Measurements from ENCODE around the gene ROPN1B.
"Not testable (repeated sequence)": the region's sequence is repeated elsewhere in the genome, so short reads cannot be mapped to it uniquely, and the experiment has no call there.

The ROPN1B gene

GRCh38 chr3:125936891-125937290 is 32.1 kb upstream of the ROPN1B start:
- peaks cover 16% of the 10 kb centered on the region for H3K27me3 Mint-ChIP-seq
- DNase-seq, H3K4me3 Mint-ChIP-seq, H3K4me1 Mint-ChIP-seq, H3K27ac Mint-ChIP-seq, ATAC-seq, H3K9me3 Mint-ChIP-seq: not testable (repeated sequence)

DNA sequence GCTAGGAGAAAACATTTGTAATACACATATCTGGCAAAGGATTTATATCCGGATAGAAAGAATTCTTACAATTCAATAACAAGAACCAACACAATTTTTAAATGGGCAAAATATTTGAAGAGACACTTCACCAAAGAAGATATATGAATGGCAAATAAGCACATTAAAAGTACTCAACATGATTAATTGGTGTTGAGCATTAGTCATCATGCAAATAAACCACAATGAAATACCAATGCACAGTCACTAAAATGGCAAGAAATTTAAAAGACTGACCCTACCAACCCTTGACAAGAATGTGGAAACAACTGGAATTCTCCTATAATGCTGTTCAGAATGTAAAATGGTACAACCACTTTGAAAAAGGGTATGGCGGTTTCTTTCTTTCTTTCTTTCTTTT is 21.2 kb upstream of the ROPN1B start:
- not testable (repeated sequence) for H3K27ac Mint-ChIP-seq, H3K9me3 Mint-ChIP-seq, H3K4me3 Mint-ChIP-seq, H3K4me1 Mint-ChIP-seq, ATAC-seq, DNase-seq
- H3K27me3 Mint-ChIP-seq: peaks cover 47% of the 10 kb centered on the region

DNA sequence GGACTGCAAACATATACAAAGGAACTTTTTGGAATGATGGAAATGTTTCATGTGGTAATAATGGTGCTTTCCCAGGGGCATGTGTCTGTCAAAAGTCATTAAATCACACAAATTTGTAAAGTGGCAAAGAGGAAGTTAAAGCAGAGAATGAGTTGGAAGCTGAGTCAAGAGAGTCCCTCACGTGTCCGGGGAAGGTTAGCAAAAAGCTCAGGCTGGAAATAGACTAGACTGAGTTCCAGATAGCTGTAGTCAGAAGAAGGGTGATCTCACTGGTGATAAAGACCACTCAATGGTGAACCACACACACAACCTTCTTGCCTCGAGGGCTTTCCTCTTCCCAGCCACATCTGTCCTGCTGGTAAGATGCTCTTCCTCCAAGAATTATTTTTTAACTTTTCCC is 20.1 kb upstream of the ROPN1B start:
- not testable (repeated sequence) for H3K9me3 Mint-ChIP-seq, DNase-seq, H3K27ac Mint-ChIP-seq, H3K4me1 Mint-ChIP-seq, H3K4me3 Mint-ChIP-seq
- H3K27me3 Mint-ChIP-seq: peaks cover 54% of the 10 kb centered on the region
- ATAC-seq: peak; percentile 37

- H3K27ac Mint-ChIP-seq, H3K4me3 Mint-ChIP-seq, DNase-seq, H3K4me1 Mint-ChIP-seq, H3K9me3 Mint-ChIP-seq, ATAC-seq: not testable (repeated sequence)
- H3K27me3 Mint-ChIP-seq: peaks cover 50% of the 10 kb centered on the region
These were observed 17.8 kb upstream of the ROPN1B start for GRCh38 chr3:125951176-125951575.

GRCh38 chr3:125957020-125957419 is 12.0 kb upstream of the ROPN1B start:
- H3K9me3 Mint-ChIP-seq, ATAC-seq, DNase-seq, H3K27ac Mint-ChIP-seq, H3K4me3 Mint-ChIP-seq, H3K4me1 Mint-ChIP-seq: not testable (repeated sequence)
- peaks cover 54% of the 10 kb centered on the region for H3K27me3 Mint-ChIP-seq

DNA sequence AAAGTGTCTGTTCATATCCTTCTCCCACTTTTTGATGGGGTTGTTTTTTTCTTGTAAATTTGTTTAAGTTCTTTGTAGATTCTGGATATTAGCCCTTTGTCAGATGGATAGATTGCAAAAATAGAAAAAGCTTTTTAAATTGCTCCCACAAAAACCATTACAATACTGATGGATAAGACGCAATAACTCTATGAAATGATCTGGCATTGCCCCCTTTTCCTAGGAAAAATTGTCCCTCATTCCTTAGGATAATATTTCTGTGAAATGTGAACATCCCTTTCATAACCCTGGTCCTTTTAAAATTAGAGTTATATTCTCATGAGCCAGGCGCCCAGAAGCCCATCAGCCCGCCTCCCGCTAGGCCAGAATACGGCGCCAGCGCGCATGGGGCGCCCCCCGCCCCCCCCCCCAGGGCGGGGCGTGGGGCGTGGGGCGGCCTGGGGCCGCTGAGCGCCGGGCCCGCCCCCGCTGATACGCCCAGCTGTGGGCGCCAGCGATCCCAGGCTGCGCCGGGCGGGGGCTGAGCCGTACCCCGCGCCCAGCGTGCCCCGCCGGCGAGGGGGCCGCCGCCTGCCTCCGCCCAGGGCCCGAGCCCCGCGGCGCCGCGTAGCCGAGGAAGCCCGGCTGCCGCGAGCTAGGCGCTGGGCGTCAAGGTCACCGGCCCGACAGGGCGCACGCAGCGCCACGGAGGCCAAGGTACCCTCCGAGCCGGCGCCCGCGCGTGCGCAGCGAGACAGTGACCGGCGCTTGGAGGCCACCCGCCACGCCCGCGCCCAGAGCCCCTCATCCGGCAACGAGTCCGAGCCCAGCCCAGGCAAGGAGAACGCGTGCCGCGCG is 11.1 kb upstream of the ROPN1B start:
- no peaks in the 10 kb centered on the region for H3K9me3 Mint-ChIP-seq
- ATAC-seq (peak; percentile 54), DNase-seq (no peak)
- no peaks in the 10 kb centered on the region for H3K4me1 Mint-ChIP-seq
- H3K27ac Mint-ChIP-seq: no peak overlapping the region
- H3K27me3 Mint-ChIP-seq: peaks cover 49% of the 10 kb centered on the region
- H3K4me3 Mint-ChIP-seq: no peak overlapping the region

DNA sequence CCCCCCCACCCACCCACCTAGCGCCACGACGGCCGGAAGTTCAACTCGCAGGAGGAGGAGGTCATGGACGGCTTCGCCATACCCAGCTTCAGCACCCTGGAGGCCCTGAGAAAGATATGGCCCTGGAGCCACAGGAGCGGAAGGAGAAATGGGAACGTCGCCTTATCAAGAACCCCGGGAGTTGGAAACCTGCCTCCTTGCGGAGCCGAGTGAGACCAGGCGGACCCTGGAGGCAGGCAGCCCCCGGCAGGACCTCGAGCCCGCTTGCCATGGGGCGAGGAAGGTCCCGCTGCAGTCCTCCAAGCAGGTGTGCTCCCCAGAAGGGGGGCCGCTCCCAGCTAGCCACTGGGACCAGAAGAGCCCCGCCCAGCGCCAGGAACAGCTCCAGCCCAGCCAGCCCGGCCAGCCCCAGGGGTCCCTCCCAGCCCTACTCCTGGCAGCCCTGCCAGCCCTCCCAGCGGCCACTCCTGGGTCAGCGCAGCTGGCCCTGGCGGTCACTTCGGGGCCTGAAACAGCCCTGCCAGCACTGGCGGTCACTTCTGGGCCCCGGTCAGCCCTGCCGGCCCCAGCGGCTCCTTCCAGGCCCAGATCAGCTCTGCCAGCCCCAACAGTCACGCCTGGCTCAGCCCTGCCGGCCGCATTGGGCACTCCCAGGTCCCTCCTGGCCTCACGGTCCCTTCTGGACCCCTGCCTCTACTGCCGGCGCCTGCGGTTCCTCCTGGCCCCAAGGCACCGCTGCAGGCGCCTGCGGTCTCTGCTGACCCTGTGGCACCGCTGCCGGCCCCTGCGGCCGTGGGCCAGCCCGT is 10.3 kb upstream of the ROPN1B start:
- H3K9me3 Mint-ChIP-seq: no peaks in the 10 kb centered on the region
- H3K4me1 Mint-ChIP-seq: no peaks in the 10 kb centered on the region
- DNase-seq (no peak), ATAC-seq (peak; percentile 20)
- H3K27ac Mint-ChIP-seq: no peak overlapping the region
- H3K4me3 Mint-ChIP-seq: no peak overlapping the region
- peaks cover 44% of the 10 kb centered on the region for H3K27me3 Mint-ChIP-seq

GRCh38 chr3:125959317-125960065 is 9.5 kb upstream of the ROPN1B start:
- Mint-ChIP-seq H3K4me1 (no peaks in the 10 kb centered on the region), H3K9me3 (no peaks in the 10 kb centered on the region), H3K4me3 (no peak overlapping the region), H3K27me3 (peaks cover 40% of the 10 kb centered on the region), H3K27ac (no peak overlapping the region)
- ATAC-seq (no peak), DNase-seq (no peak)

DNA sequence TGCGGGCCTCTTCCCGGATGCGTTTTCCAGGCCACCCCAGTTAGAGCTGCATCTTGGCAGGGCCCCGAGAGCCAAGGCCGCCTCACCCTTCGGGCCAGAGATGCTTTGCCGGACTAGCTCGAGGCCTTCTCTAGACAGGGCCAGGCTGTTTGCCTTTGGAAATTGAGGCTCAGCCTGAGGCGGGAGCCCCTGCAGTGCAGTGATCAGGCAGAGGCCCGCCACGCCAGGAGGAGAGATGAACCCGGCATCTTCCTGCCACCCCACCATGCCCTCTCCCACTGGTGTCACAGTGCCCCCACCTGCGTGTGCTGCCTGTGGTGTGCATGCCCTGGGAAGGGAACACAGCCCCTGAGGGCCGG is 8.9 kb upstream of the ROPN1B start:
- Mint-ChIP-seq H3K27me3 (peaks cover 40% of the 10 kb centered on the region), H3K9me3 (no peaks in the 10 kb centered on the region), H3K4me1 (no peaks in the 10 kb centered on the region), H3K4me3 (no peak overlapping the region), H3K27ac (no peak overlapping the region)
- no peak for DNase-seq
- peak; percentile 20 for ATAC-seq

DNA sequence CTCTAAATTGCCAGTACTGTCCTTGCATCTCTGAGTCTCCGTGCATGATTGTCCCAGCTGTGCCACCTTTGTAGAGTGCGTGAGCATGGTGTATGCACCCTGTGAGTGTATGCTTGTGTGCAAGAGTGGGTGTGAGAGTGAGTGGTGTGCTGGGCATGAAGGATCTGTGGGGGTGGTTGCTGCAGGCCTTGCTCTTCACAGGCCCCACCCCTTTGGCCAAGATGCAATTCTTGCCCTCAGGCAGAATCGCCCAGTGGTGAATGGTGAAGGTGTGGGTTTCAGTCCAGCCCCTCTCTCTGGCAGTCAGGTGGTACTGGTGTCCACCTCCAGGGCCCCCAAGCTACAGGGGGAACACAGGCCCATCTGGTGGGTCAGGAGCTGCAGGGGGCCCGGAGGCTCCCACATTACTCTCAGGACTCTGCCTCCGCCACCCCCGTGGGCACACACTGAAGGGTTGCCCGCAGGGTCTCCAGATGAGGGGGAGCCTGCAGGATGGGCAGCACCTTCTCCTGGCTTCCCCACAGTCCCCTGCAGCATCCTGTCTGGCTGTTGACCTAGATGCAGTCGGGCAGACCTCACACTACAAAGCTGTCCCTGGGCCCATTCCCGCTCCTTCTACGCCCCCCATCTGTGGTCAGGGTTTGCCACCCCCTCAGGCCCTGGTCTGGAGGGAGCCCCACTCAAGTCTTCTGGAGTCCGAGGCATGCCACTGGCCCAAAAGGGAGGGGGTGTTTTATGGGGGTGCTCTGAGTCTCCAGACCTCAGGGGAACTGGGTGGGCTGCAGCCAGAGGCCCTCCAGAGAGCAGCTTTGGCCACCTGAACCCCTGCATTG is 8.3 kb upstream of the ROPN1B start:
- H3K9me3 Mint-ChIP-seq: no peaks in the 10 kb centered on the region
- no peak overlapping the region for H3K27ac Mint-ChIP-seq
- H3K27me3 Mint-ChIP-seq: peaks cover 34% of the 10 kb centered on the region
- DNase-seq (no peak), ATAC-seq (peak; percentile 17)
- H3K4me1 Mint-ChIP-seq: no peaks in the 10 kb centered on the region
- no peak overlapping the region for H3K4me3 Mint-ChIP-seq

DNA sequence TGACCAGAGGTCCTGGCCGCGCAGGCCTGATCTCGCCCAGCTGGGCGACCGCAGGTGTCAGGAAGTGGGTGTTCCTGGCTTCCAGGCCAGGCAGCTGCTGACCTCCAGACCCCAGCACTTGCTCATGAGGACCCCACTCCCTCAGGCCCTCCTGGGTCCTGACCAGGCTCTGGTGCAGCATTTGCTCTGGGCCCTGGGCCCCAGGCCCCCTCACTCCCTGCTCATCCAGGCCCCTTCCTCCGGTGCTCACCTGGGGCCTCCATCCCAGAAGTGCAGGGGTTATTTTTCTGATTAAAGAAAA is 7.7 kb upstream of the ROPN1B start:
- Mint-ChIP-seq H3K4me1 (no peaks in the 10 kb centered on the region), H3K9me3 (no peaks in the 10 kb centered on the region), H3K27me3 (peaks cover 30% of the 10 kb centered on the region), H3K4me3 (no peak overlapping the region), H3K27ac (no peak overlapping the region)
- ATAC-seq: no peak
- no peak for DNase-seq

GRCh38 chr3:125963834-125964233 is 5.1 kb upstream of the ROPN1B start:
- not testable (repeated sequence) for H3K27ac Mint-ChIP-seq, H3K9me3 Mint-ChIP-seq, DNase-seq, ATAC-seq, H3K4me1 Mint-ChIP-seq, H3K4me3 Mint-ChIP-seq
- H3K27me3 Mint-ChIP-seq: peaks cover 14% of the 10 kb centered on the region

GRCh38 chr3:125965505-125965904 is 3.5 kb upstream of the ROPN1B start:
- Mint-ChIP-seq H3K9me3 (no peaks in the 10 kb centered on the region), H3K27me3 (peaks cover 6% of the 10 kb centered on the region), H3K4me3 (no peak overlapping the region), H3K27ac (no peak overlapping the region), H3K4me1 (no peaks in the 10 kb centered on the region)
- ATAC-seq: no peak
- DNase-seq: no peak

DNA sequence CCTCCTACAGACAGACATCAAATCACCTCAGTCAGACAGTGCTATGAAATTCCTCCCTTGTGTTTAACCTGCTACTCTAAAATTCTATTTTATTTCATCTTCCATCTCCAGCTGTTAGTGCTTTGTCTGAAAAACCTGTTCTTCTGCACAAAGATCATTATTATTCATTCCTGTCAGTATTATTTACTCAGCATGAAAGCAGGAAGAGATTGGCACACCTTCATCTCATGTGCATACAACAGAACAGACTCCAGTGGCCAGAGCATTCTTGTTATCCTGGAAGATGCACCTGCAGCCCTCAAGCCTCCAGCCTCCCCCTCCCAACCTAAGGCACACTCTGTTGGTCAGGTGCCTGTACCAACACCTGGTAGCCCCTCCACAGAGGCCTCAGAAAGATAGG is 1.8 kb upstream of the ROPN1B start:
- H3K27me3 Mint-ChIP-seq: peaks cover 22% of the 10 kb centered on the region
- H3K4me1 Mint-ChIP-seq: peaks cover 4% of the 10 kb centered on the region
- H3K27ac Mint-ChIP-seq: no peak overlapping the region
- DNase-seq (no peak), ATAC-seq (no peak)
- H3K4me3 Mint-ChIP-seq: no peak overlapping the region
- H3K9me3 Mint-ChIP-seq: no peaks in the 10 kb centered on the region

DNA sequence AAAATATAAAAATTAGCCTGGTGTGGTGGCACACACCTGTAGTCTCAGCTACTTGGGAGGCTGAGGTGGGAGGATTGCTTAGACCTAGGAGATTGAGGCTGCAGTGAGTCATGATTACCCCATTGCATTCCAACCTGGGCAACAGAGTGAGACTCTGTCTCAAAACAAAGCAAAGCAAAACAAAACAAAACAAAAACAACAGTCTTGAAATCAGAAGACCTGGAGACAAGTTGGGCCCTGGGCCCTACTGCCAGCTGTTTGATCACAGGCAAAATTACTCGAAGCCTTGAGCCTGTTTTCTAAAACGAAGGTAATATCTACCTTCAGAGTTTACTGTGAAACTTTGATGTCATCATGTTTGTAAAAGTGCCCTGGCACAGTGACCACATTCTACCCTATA is 857 bp upstream of the ROPN1B start:
- H3K4me3 Mint-ChIP-seq, H3K27ac Mint-ChIP-seq, H3K9me3 Mint-ChIP-seq, H3K4me1 Mint-ChIP-seq, DNase-seq, ATAC-seq: not testable (repeated sequence)
- peaks cover 31% of the 10 kb centered on the region for H3K27me3 Mint-ChIP-seq
